ENCODE data around the gene PKMYT1. TPM values are rescaled to one million over a fixed set of nuclear protein-coding genes. Genes with fewer than 3 reads are reported as not detected.
A peak's percentile ranks its signal among the peaks of the same experiment; 100 is the strongest.

PKMYT1 gene
- total RNA-seq, 2 experiments from 2014 or later = 104 to 195 TPM

DNA sequence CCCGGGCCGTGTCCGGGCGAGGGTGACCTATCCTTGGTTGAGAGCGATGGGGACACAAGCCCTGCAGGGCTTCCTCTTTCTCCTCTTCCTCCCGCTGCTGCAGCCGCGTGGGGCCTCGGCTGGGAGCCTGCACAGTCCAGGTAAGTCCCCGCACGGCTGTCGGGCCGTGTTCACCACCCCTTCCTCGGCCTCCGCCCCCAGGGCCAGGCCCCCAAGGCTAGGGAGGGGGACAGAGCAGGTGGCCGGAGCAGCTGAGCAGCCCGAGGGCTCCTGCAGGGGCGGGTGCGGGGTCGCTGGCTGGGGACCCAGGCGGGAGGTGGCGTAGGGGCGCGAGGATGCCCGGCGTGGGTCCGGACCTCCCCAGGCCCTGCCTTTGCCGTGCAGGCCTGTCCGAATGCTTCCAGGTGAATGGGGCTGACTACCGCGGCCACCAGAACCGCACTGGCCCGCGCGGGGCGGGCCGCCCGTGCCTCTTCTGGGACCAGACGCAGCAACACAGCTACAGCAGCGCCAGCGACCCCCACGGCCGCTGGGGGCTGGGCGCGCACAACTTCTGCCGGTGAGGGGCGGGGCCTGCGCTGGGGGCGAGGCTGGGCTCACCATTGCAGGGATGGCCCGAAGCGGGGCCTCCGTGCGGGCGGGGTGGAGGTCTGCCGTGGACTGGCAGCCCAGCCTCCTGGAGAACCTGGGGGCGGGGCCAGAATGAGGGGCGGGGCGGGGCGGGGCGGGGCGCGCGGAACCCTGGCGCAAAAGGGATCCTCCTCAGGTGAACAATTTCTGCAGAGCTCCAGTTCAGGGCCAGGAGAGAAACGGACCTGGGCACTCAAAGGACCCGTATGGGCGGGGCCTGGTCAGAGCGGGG lies 15.5 kb downstream of the PKMYT1 start:
- H3K79me2 ChIP-seq (ENCODE audit: insufficient read depth, low read depth, low read length) = no peaks in the 10 kb centered on the region
- peak; percentile 5; the same call in 1 of the 2 replicates for TF ChIP-seq EZH2phosphoT487 (IDR thresholded peaks at IDR 0.05; ENCODE audit: borderline replicate concordance, low read depth, low read length)
- TF ChIP-seq CTCF (conservative IDR thresholded peaks at IDR 0.05; ENCODE audit: low read length) = 0 out of 2 replicates have a peak, but pooled peaks have one; percentile 0
- CTCF ChIA-PET (ENCODE audit: unreplicated experiment) = no interaction called here
- POLR2A ChIA-PET = interaction anchor here (0.6 to 0.7 kb wide), 2 partner anchors 153 to 968 kb away, joined by 3 to 4 read pairs; no protein-coding TSS in a partner anchor
- peaks cover 54% of the 10 kb centered on the region for H3K4me1 ChIP-seq (ENCODE audit: insufficient read depth, low read length, poor library complexity, severe bottlenecking)
- no peaks in the 10 kb centered on the region for H3K9me3 ChIP-seq (ENCODE audit: low read length)
- peak; percentile 72 for DNase-seq (ENCODE audit: low spot score)
- H3K4me3 ChIP-seq (ENCODE audit: low read depth, low read length, poor library complexity, severe bottlenecking) = peak overlapping the region; percentile 54
- H3K4me2 ChIP-seq (ENCODE audit: low read length) = peak overlapping the region; percentile 65
- no peaks in the 10 kb centered on the region for H4K20me1 ChIP-seq (ENCODE audit: insufficient read depth, low read length)
- intact Hi-C loops (cut with micrococcal nuclease; ENCODE audit: unreplicated experiment) = loop anchor here (1.0 to 5.0 kb wide), 2 partner anchors 10 to 37 kb away; no protein-coding TSS in a partner anchor
- no TSS peak for BruUV-seq (replicated peaks)
- H2AFZ ChIP-seq (ENCODE audit: low read length) = no peak overlapping the region
- H3K9me2 ChIP-seq (ENCODE audit: insufficient read depth, low read length) = no peaks in the 10 kb centered on the region
- H3K27ac ChIP-seq (ENCODE audit: low read depth, low read length, poor library complexity, severe bottlenecking) = no peak overlapping the region
- no peaks in the 10 kb centered on the region for H3K36me3 ChIP-seq (ENCODE audit: insufficient read depth, low read length)

DNA sequence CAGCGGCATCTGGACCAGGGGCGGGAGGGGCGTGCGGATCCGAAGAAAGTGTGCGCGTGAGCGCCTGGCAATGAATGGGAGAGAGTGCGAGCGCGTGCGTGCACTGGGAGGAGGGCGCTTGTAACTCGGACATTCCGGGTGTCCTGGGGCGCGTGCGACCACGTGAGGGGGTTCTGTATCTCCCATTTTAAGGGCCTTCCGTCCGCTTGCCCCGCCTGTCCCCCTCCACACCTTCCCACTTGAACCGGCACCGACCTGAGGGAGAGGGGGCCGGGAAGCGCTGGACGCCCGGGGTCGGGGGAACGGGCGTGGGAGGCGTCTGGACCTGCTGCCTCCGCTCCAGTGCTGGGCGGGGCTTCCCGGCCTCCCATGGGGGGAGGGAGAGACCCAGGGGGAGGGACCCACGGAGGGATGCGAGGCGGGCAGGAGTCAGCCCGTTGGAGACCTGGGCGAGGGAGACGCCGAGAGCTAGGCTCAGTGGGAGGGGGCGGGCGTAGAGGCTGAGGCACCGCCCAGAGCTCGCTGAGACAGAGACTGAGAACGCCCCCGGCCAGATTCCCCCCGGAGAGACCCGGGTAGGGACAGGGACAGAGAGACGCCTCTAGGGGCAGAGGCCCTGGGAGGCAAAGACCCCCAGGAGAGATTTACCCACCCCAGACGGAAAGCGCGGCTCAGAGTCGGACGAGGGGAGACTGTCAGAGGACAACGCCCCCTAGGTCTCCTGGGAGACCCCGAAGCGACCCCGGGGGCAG lies 16.3 kb downstream of the PKMYT1 start, which contains the start of gene KREMEN2:
Gene KREMEN2, plus strand, starts transcription at position 553 of the 752 bp plus-strand sequence. CDS start 246 bp downstream, outside the sequence.
- Histone ChIP-seq H3K4me2 (ENCODE audit: low read length) (peak within 1 kb of the TSS; percentile 65), H3K79me2 (ENCODE audit: insufficient read depth, low read depth, low read length) (no peaks in the 10 kb centered on the region), H2AFZ (ENCODE audit: low read length) (no peak within 1 kb of the TSS), H3K27ac (ENCODE audit: low read depth, low read length, poor library complexity, severe bottlenecking) (no peak within 1 kb of the TSS), H3K4me1 (ENCODE audit: insufficient read depth, low read length, poor library complexity, severe bottlenecking) (peaks cover 61% of the 10 kb centered on the region), H3K9me3 (ENCODE audit: low read length) (no peaks in the 10 kb centered on the region), H3K4me3 (ENCODE audit: low read depth, low read length, poor library complexity, severe bottlenecking) (peak within 1 kb of the TSS; percentile 54), H3K9me2 (ENCODE audit: insufficient read depth, low read length) (no peaks in the 10 kb centered on the region), H3K36me3 (ENCODE audit: insufficient read depth, low read length) (no peaks in the 10 kb centered on the region), H4K20me1 (ENCODE audit: insufficient read depth, low read length) (no peaks in the 10 kb centered on the region)
- intact Hi-C loops (cut with micrococcal nuclease; ENCODE audit: unreplicated experiment) = loop anchor here (5.0 kb wide), 1 partner anchor 37 kb away; no protein-coding TSS in a partner anchor
- TF ChIP-seq CTCF (conservative IDR thresholded peaks at IDR 0.05; ENCODE audit: low read length) (peak; percentile 32; the same call in 1 of the 2 replicates), EZH2phosphoT487 (IDR thresholded peaks at IDR 0.05; ENCODE audit: borderline replicate concordance, low read depth, low read length) (peak; percentile 26; the same call in 1 of the 2 replicates)
- no peak for DNase-seq (ENCODE audit: low spot score)
- ChIA-PET CTCF (ENCODE audit: unreplicated experiment) (no interaction called here), POLR2A (no interaction called here)
- BruUV-seq (replicated peaks) = no TSS peak
